ENCODE data around the gene TMEM138.
"Not testable (repeated sequence)": the region's sequence is repeated elsewhere in the genome, so short reads cannot be mapped to it uniquely, and the experiment has no call there.

Gene TMEM138

DNA sequence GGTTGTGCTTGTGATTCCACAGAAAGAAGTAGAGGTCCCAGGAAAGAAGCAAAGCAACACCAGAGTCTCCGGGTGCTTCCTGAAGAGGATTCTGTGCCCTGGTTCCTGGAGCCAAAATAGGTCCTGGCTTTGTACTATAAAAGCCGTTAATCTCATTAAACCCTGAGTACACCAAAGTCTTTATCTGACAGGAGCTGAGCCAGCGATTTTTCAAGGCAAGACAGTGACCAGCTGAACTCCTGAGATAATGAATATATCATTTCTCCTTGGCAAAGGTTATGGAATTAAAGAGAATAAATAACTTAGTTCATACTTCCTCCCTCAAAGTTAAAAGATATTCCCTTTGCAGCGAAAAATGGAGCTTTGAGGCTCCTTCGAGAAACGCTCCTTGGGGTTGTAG lies 5.2 kb downstream of the TMEM138 start:
- H3K9me3 Mint-ChIP-seq: peaks cover 4% of the 10 kb centered on the region
- no peak for DNase-seq (ENCODE audit: low spot score)
- H3K4me1 Mint-ChIP-seq (ENCODE audit: low read depth): peaks cover 17% of the 10 kb centered on the region
- no peaks in the 10 kb centered on the region for H3K27me3 Mint-ChIP-seq (ENCODE audit: low read depth)
- no peak overlapping the region for H3K27ac Mint-ChIP-seq
- H3K4me3 Mint-ChIP-seq: no peak overlapping the region
- H3K36me3 Mint-ChIP-seq (ENCODE audit: low read depth): peaks cover 59% of the 10 kb centered on the region

DNA sequence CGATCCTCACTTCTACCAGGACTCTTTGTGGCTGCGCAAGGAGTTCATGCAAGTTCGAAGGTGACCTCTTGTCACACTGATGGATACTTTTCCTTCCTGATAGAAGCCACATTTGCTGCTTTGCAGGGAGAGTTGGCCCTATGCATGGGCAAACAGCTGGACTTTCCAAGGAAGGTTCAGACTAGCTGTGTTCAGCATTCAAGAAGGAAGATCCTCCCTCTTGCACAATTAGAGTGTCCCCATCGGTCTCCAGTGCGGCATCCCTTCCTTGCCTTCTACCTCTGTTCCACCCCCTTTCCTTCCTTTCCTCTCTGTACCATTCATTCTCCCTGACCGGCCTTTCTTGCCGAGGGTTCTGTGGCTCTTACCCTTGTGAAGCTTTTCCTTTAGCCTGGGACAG lies 6.5 kb downstream of the TMEM138 start:
- Mint-ChIP-seq H3K36me3 (ENCODE audit: low read depth) (peaks cover 61% of the 10 kb centered on the region), H3K4me1 (ENCODE audit: low read depth) (peaks cover 9% of the 10 kb centered on the region), H3K27ac (no peak overlapping the region), H3K9me3 (peaks cover 4% of the 10 kb centered on the region), H3K4me3 (no peak overlapping the region), H3K27me3 (ENCODE audit: low read depth) (no peaks in the 10 kb centered on the region)
- no peak for DNase-seq (ENCODE audit: low spot score)

DNA sequence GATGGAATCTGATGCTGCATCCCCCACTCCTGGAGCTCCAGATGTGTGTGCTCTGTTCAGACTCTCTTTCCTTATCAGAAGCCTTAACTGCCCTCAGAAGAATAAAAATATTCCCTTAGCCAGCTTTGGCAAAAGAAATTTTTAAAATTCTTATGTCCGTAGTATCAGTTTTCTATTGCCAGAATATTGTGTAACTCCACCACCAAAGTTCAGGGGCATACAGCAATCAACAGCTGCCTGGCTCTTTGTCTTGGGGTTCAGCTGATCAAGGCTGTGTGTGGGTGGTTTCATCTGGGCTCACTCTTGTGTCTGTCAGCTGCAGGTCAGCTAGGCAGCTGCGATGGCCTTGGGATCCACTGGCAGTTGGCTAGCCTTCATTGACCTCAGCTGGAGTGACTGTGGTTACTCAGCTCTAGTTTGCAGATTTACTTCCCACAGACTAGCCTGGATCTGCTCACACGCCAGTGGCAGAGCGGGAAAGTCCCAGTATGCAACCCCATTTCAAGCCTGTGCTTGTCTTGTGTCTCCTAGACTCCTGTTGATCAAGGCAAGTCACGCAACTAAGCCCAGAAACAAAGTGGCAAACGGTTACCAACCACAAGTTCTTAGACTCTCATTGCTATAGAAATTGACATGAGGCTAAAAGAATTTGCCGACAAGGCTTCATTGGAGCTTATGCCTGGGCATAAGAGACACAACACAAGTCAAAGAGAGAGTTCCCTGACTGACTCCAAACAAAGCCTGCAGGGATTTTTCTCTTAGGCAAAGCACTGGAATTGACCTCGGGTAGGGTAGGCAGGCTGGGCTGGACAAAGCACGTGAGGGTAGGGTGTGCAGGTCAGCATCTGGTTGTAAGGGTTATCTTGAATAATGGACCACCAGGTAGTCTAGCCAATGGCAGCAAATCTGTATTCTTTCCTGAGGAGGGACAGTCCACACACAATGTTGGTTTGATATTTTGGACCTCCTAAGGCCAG lies 7.5 kb downstream of the TMEM138 start:
- H3K4me3 Mint-ChIP-seq: no peak overlapping the region
- DNase-seq (ENCODE audit: low spot score): no peak
- H3K27ac Mint-ChIP-seq: peak overlapping the region; percentile 59
- peaks cover 4% of the 10 kb centered on the region for H3K9me3 Mint-ChIP-seq
- H3K4me1 Mint-ChIP-seq (ENCODE audit: low read depth): peaks cover 7% of the 10 kb centered on the region
- H3K36me3 Mint-ChIP-seq (ENCODE audit: low read depth): peaks cover 57% of the 10 kb centered on the region
- no peaks in the 10 kb centered on the region for H3K27me3 Mint-ChIP-seq (ENCODE audit: low read depth)

DNA sequence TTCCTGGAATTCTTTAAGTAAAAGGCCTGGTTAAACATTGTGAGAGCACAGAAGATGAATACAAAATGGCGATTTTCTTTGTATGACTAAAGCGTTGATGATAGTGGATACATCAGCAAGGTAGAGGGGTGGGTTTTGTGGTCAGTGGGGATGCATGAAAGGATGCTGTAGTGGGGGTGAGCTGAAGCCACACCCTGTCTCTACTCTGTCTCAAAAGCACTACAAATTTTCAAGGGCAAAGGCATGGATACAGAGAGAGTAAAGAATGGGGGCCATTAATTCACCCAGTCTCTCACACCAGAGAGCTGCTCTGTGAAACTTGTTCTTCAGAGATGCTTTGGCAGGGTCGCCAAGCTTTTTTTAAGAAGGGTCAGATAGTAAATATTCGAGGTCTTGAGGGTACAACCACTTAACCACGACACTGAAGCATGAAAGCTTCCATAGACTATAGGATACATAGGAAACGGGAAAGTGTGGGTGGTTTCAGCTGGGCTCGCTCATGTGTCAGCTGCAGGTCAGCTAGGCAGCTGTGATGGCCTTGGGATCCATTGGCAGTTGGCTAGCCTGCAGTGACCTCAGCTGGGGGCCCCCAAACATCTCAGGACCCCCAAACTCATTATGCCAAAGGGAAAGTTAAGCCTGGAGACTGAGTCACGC lies 8.3 kb downstream of the TMEM138 start:
- H3K27ac Mint-ChIP-seq: no peak overlapping the region
- H3K36me3 Mint-ChIP-seq (ENCODE audit: low read depth): peaks cover 61% of the 10 kb centered on the region
- no peak overlapping the region for H3K4me3 Mint-ChIP-seq
- H3K27me3 Mint-ChIP-seq (ENCODE audit: low read depth): no peaks in the 10 kb centered on the region
- peaks cover 4% of the 10 kb centered on the region for H3K9me3 Mint-ChIP-seq
- DNase-seq (ENCODE audit: low spot score): no peak
- peaks cover 7% of the 10 kb centered on the region for H3K4me1 Mint-ChIP-seq (ENCODE audit: low read depth)

DNA sequence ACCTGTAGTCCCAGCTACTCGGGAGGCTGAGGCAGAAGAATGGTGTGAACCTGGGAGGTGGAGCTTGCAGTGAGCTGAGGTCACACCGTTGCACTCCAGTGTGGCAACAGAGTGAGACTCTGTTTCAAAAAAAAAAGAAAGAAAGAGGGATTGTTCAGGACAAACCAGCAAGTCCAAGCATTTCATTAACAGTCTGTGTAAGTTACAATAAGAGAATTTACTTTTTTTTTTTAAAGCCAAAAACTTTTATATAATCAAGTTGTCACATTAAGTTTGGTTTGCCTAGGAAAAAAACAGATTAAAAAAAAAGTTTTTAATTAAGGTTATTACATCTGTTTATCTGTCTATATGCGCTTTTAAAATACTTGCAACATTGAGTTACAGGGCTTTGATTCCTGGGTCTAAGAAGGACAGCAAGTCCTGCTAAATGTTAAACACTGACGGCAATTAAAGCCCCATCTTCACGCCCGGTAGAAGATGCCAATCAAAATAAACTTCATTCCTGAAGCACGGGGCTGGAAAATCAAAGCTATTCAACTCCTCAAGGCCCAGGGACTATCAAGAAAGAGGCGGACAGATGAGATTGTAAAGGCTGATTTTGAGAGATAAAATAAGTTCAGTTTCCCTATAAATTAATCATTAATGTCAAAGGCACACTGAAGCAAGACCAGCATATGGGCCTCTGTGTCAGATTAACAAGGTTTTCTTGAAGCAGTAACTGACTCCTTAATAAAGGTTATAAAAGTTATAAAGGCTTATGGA lies 10.7 kb downstream of the TMEM138 start:
- H3K27ac Mint-ChIP-seq: no peak overlapping the region
- no peaks in the 10 kb centered on the region for H3K27me3 Mint-ChIP-seq (ENCODE audit: low read depth)
- peaks cover 52% of the 10 kb centered on the region for H3K36me3 Mint-ChIP-seq (ENCODE audit: low read depth)
- no peak for DNase-seq (ENCODE audit: low spot score)
- peaks cover 7% of the 10 kb centered on the region for H3K4me1 Mint-ChIP-seq (ENCODE audit: low read depth)
- H3K9me3 Mint-ChIP-seq: peaks cover 4% of the 10 kb centered on the region
- H3K4me3 Mint-ChIP-seq: no peak overlapping the region

DNA sequence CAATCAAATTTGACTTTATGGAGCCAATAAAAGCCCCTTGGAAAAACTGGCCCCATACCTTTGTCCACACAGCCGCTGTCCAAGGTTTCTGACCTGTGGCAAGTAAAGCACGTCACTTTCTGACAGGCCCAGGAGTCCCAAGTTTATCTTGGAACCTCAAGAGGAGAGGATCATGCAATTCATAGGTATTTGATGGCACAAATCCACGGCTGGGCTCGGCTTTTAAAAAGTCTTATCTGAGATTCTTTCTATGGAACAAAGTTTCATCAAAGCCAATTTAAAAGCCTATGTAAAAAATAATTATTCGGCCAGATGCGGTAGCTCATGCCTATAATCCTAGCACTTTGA lies 13.6 kb downstream of the TMEM138 start:
- Mint-ChIP-seq H3K4me1 (ENCODE audit: low read depth) (no peaks in the 10 kb centered on the region), H3K4me3 (no peak overlapping the region), H3K36me3 (ENCODE audit: low read depth) (peaks cover 30% of the 10 kb centered on the region), H3K27me3 (ENCODE audit: low read depth) (no peaks in the 10 kb centered on the region), H3K9me3 (peaks cover 4% of the 10 kb centered on the region), H3K27ac (no peak overlapping the region)
- no peak for DNase-seq (ENCODE audit: low spot score)

DNA sequence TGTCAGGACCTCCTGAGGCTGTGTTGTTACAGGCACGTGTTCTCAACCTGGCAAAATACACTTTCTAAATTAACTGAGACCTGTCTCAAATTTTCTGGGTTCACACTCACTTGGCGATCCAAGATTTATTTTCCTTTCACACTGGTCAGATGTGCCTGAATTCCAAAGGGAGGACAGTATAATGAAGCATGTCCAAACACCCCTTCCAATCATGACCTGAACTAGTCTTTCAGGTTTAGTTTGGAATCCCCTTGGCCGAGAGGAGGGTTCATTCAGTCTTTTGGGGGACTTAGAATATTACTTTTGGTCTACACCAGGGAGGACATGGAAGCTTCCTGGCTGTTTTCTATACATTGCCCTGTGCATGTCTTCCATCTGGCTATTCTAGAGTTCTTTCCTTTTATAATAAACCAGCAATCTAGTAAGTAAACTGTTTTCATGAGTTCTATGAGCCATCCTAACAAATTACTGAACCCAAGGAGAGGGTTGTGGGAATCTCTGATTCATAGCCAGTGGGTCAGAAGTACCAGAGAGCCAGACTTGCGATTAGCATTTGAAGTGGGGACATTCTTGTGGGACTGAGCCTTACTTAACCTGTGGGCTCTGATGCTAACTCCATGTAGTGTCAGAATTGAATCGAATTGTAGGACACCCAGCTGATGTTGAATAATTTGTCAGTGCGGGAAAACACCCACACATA lies 15.4 kb downstream of the TMEM138 start:
- no peak overlapping the region for H3K27ac Mint-ChIP-seq
- no peak for DNase-seq (ENCODE audit: low spot score)
- H3K36me3 Mint-ChIP-seq (ENCODE audit: low read depth): peaks cover 18% of the 10 kb centered on the region
- H3K4me3 Mint-ChIP-seq: no peak overlapping the region
- no peaks in the 10 kb centered on the region for H3K4me1 Mint-ChIP-seq (ENCODE audit: low read depth)
- H3K27me3 Mint-ChIP-seq (ENCODE audit: low read depth): no peaks in the 10 kb centered on the region
- no peaks in the 10 kb centered on the region for H3K9me3 Mint-ChIP-seq

DNA sequence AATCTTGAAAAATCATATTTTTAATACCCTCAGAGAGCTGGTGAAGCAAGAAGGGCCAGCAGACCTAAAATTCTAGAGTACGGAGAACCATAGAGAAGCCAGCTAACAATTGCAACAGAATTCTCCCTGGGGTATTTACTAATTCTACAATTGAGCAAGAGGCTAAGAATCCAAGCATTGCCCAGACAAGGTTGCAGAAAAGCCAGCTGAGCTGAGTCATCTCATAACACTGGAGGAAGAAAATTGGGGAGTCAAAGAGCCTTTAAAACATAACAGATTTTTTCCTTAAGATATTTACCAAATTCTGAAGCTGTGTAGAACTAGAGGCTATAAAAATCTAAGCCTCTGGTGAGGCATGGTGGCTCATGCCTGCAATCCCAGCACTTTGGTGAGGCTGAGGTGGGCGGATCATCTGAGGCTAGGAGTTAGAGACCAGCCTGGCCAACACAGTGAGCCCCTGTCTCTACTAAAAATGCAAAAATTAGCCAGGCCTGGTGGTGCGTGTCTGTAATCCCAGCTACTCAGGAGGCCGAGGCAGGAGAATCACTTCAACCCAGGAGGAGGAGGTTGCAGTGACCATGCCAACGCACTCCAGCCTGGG lies 16.6 kb downstream of the TMEM138 start:
- DNase-seq (ENCODE audit: low spot score): no peak
- Mint-ChIP-seq H3K9me3 (no peaks in the 10 kb centered on the region), H3K27me3 (ENCODE audit: low read depth) (no peaks in the 10 kb centered on the region), H3K4me1 (ENCODE audit: low read depth) (no peaks in the 10 kb centered on the region), H3K27ac (no peak overlapping the region), H3K4me3 (no peak overlapping the region), H3K36me3 (ENCODE audit: low read depth) (peaks cover 14% of the 10 kb centered on the region)

DNA sequence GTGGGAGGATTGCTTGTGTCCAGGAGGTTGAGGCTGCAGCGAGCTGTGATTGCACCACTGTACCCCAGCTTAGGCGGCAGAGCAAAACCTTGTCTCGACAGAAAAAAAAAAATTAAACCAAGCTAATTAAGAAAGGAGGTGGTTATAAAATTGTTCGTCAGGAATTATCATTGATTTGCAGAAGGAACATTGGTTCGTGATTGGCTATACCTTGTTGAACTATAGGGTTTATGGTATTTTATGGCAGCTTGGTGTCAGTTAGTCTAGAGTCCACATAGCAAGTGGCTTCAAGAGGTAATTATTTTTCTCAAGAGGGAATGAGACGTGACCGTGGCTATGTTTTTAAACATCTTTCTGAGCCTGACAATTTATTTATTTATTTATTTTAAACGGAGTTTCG lies 18.7 kb downstream of the TMEM138 start:
- H3K4me1 Mint-ChIP-seq (ENCODE audit: low read depth): peaks cover 2% of the 10 kb centered on the region
- no peaks in the 10 kb centered on the region for H3K27me3 Mint-ChIP-seq (ENCODE audit: low read depth)
- H3K4me3 Mint-ChIP-seq: no peak overlapping the region
- no peaks in the 10 kb centered on the region for H3K9me3 Mint-ChIP-seq
- no peak for DNase-seq (ENCODE audit: low spot score)
- H3K27ac Mint-ChIP-seq: no peak overlapping the region
- peaks cover 10% of the 10 kb centered on the region for H3K36me3 Mint-ChIP-seq (ENCODE audit: low read depth)

DNA sequence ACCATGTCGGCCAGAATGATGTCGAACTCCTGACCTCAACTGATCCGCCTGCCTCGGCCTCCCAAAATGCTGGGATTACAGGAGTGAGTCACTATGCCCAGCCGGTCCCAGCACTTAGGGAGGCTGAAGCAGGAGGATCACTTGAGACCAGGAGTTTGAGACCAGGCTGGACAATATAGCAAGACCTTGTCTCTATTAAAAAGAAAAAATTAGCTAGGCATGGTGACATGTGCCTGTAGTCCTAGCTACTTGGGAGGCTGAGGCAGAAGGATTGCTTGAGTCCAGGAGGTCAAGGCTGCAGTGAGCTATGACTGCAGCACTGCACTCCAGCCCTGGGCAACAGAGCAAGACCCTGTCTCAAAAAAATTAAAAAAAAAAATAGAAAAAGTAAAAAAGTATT lies 21.7 kb downstream of the TMEM138 start:
- H3K27me3 Mint-ChIP-seq (ENCODE audit: low read depth); H3K27ac Mint-ChIP-seq; DNase-seq (ENCODE audit: low spot score); H3K9me3 Mint-ChIP-seq; H3K4me1 Mint-ChIP-seq (ENCODE audit: low read depth); H3K4me3 Mint-ChIP-seq; H3K36me3 Mint-ChIP-seq (ENCODE audit: low read depth): not testable (repeated sequence)

DNA sequence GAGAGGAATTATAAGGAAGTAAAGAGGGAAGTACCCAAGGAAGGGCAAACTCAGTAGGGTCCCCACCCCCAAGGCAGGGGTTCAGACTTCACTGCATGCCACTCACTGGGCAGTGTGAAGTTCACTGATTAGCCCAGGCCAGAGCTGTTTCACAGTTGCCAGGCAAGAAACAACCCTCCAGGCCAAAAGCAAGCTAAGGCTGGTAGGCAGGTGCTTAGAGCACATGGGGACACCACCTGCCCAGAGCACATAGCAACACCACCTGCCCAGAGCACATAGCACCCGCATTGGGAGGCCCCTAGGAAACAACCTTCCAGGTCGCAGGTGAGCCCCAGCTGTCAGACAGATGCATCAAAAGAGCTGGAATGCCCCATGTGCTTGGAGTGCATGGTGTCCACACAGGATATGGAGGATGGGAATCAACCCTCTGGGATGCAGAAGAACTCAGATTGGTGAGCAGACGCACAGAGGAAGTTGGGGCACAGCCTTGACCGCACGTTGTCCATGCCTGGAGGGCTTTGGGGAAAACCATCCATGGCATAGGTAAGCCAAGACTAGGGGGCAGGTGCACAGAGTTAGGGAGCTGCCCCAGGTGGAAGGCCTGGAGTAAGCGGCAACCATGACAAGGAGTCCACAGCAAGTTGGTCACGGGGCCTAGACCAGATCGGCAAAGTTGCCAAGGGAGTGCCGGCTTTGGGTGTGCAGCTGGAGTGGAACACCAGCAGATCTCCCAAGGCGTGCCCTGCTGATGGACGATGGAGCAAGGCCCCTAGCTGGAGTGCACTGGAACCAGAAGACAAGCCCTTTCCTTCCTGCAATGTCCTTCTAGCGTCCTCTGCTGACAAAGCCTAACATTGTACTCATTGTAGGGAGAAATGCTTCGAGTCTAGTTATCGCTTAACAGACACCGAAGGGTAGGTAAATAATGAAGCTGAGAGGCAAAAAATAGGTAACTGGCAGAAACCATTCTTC lies 22.4 kb downstream of the TMEM138 start:
- Mint-ChIP-seq H3K9me3 (peaks cover 2% of the 10 kb centered on the region), H3K27ac (no peak overlapping the region), H3K4me1 (ENCODE audit: low read depth) (peaks cover 2% of the 10 kb centered on the region), H3K4me3 (no peak overlapping the region), H3K36me3 (ENCODE audit: low read depth) (no peaks in the 10 kb centered on the region), H3K27me3 (ENCODE audit: low read depth) (no peaks in the 10 kb centered on the region)
- DNase-seq (ENCODE audit: low spot score): no peak

DNA sequence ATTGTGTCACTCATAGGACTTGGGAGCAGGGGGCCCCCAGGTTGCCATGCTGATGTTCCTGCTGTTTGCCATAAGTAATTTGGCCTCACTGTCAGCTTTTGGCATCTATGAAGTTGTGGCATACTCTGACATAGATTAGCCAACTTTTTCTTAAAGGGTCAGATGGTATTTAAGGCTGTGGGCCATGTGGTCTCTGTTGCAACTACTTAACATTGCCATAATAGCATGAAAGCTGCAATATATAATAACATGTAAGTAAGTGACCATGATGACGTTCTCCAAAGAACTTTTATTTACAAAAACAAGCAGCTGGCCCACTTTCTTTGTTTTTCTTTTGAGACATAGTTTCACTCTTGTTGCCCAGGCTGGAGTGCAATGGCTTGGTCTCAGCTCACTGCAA lies 28.0 kb downstream of the TMEM138 start:
- peaks cover 23% of the 10 kb centered on the region for H3K4me1 Mint-ChIP-seq (ENCODE audit: low read depth)
- H3K9me3 Mint-ChIP-seq: peaks cover 8% of the 10 kb centered on the region
- no peak for DNase-seq (ENCODE audit: low spot score)
- no peak overlapping the region for H3K27ac Mint-ChIP-seq
- H3K27me3 Mint-ChIP-seq (ENCODE audit: low read depth): no peaks in the 10 kb centered on the region
- no peak overlapping the region for H3K4me3 Mint-ChIP-seq
- peaks cover 6% of the 10 kb centered on the region for H3K36me3 Mint-ChIP-seq (ENCODE audit: low read depth)

All from T-helper 2 cell treated with Interferon-gamma antibody and Interleukin-4, amounts not matched to agents 5 μg/mL and 100 μg/mL, for 36 hours (primary cell).